Measurements from ENCODE around the gene CNTNAP2.

- TF ChIP-seq, protein P1, sequence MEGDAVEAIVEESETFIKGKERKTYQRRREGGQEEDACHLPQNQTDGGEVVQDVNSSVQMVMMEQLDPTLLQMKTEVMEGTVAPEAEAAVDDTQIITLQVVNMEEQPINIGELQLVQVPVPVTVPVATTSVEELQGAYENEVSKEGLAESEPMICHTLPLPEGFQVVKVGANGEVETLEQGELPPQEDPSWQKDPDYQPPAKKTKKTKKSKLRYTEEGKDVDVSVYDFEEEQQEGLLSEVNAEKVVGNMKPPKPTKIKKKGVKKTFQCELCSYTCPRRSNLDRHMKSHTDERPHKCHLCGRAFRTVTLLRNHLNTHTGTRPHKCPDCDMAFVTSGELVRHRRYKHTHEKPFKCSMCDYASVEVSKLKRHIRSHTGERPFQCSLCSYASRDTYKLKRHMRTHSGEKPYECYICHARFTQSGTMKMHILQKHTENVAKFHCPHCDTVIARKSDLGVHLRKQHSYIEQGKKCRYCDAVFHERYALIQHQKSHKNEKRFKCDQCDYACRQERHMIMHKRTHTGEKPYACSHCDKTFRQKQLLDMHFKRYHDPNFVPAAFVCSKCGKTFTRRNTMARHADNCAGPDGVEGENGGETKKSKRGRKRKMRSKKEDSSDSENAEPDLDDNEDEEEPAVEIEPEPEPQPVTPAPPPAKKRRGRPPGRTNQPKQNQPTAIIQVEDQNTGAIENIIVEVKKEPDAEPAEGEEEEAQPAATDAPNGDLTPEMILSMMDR (IDR thresholded peaks at IDR 0.05; ENCODE audit: borderline replicate concordance, extremely low read depth, low read length, poor library complexity, severe bottlenecking) = no peak
- TF ChIP-seq EZH2 (IDR thresholded peaks at IDR 0.05; ENCODE audit: borderline replicate concordance, low read depth, low read length, severe bottlenecking) = no peak
Observed at GRCh38 chr7:147249956-147250355, 1133.4 kb downstream of the CNTNAP2 start.
